Thymus (tissue), 2 donors: Measurements from ENCODE around the gene CACNA1F. TPM values are rescaled to one million over a fixed set of nuclear protein-coding genes. Genes with fewer than 3 reads are reported as not detected.

ENCODE experiments used
- polyA plus RNA-seq: library from polyadenylated mRNA; stranded (reverse); fragments of 200-250 nt; gene quantifications from one replicate; pipeline ENCODE4 v1.2.3, GENCODE V29; 2013
- total RNA-seq: library from RNA; stranded (reverse); fragments of 120-200 nt; gene quantifications from one replicate; pipeline ENCODE4 v1.2.4, GENCODE V29; 2013
- donor health status: healthy.

Gene CACNA1F
- total and polyA plus RNA-seq, 2 donors = 0.61 to 1.8 TPM

Other genes with a start within 250 kb of the CACNA1F start
- gene GRIPAP1, start 231.1 kb downstream of the CACNA1F start, total RNA-seq = 19.5 TPM
- 37.0 TPM for gene GRIPAP1, start 231.1 kb downstream of the CACNA1F start, polyA plus RNA-seq
- 9.1 TPM for gene TFE3, start 190.0 kb downstream of the CACNA1F start, total RNA-seq
- gene TFE3, start 190.0 kb downstream of the CACNA1F start, polyA plus RNA-seq = 27.1 TPM
- gene CCDC120, start 174.3 kb downstream of the CACNA1F start, total RNA-seq = 0.71 TPM
- 4.4 TPM for gene CCDC120, start 174.3 kb downstream of the CACNA1F start, polyA plus RNA-seq
- gene PRAF2, start 159.3 kb downstream of the CACNA1F start, total RNA-seq = 4.1 TPM
- 24.6 TPM for gene PRAF2, start 159.3 kb downstream of the CACNA1F start, polyA plus RNA-seq
- gene WDR45, start 153.5 kb downstream of the CACNA1F start, total RNA-seq = 27.3 TPM
- gene WDR45, start 153.5 kb downstream of the CACNA1F start, polyA plus RNA-seq = 103 TPM
- gene GPKOW, start 109.6 kb downstream of the CACNA1F start, total RNA-seq = 24.7 TPM
- 15.1 TPM for gene GPKOW, start 109.6 kb downstream of the CACNA1F start, polyA plus RNA-seq
- 1.3 TPM for gene MAGIX, start 70.6 kb downstream of the CACNA1F start, total RNA-seq
- gene MAGIX, start 70.6 kb downstream of the CACNA1F start, polyA plus RNA-seq = 3.0 TPM
- 36.6 TPM for gene PLP2, start 61.4 kb downstream of the CACNA1F start, total RNA-seq
- 130 TPM for gene PLP2, start 61.4 kb downstream of the CACNA1F start, polyA plus RNA-seq
- gene PRICKLE3, start 47.0 kb downstream of the CACNA1F start, total RNA-seq = 2.2 TPM
- gene PRICKLE3, start 47.0 kb downstream of the CACNA1F start, polyA plus RNA-seq = 5.4 TPM
- 14.4 TPM for gene SYP, start 33.1 kb downstream of the CACNA1F start, total RNA-seq
- gene SYP, start 33.1 kb downstream of the CACNA1F start, polyA plus RNA-seq = 3.6 TPM
- 15.2 TPM for gene CCDC22, start 2.1 kb upstream of the CACNA1F start, total RNA-seq
- gene CCDC22, start 2.1 kb upstream of the CACNA1F start, polyA plus RNA-seq = 20.9 TPM
- 1.9 TPM for gene FOXP3, start 31.4 kb upstream of the CACNA1F start, total RNA-seq
- gene FOXP3, start 31.4 kb upstream of the CACNA1F start, polyA plus RNA-seq = 5.5 TPM
- 3.2 TPM for gene PPP1R3F, start 36.5 kb upstream of the CACNA1F start, total RNA-seq
- 4.6 TPM for gene PPP1R3F, start 36.5 kb upstream of the CACNA1F start, polyA plus RNA-seq
- not detected for gene GAGE10, start 70.3 kb upstream of the CACNA1F start, total RNA-seq
- gene GAGE10, start 70.3 kb upstream of the CACNA1F start, polyA plus RNA-seq = not detected
- gene GAGE12J, start 88.7 kb upstream of the CACNA1F start, total RNA-seq = not detected
- gene GAGE12J, start 88.7 kb upstream of the CACNA1F start, polyA plus RNA-seq = not detected
- gene GAGE13, start 98.2 kb upstream of the CACNA1F start, total RNA-seq = not detected
- gene GAGE13, start 98.2 kb upstream of the CACNA1F start, polyA plus RNA-seq = not detected